Lower leg skin (tissue), 4 donors: ENCODE data around the gene FAM114A2. TPM values are rescaled to one million over a fixed set of nuclear protein-coding genes. Genes with fewer than 3 reads are reported as not detected.

Source experiments
- DNase-seq, 2 donors: peaks; one replicate each; pipeline ENCODE4 v3.0.0-alpha.2; 2019; ENCODE audit warnings: low spot score in 2 of 2
- H3K4me3 ChIP-seq: fragments of 200-600 bp; sonication (generic); 2 replicates; pipeline ENCODE4 v1.5.1; 2017; ENCODE audit warnings: mild to moderate bottlenecking, low read depth; ENCODE audit not compliant: poor library complexity, severe bottlenecking
- CTCF ChIP-seq, 3 donors: fragments of 450-650 bp; IDR thresholded peaks; one replicate each; pipeline ENCODE4 v1.5.1; 2016; ENCODE audit warnings: antibody characterized with exemption in 3 of 3, mild to moderate bottlenecking in 3 of 3, moderate library complexity in 2 of 3
- POLR2A ChIP-seq, 2 donors: fragments of 450-650 bp; IDR thresholded peaks; one replicate each; pipeline ENCODE4 v1.6.1; 2016 to 2017; ENCODE audit warnings: antibody characterized with exemption in 2 of 2, mild to moderate bottlenecking in 1 of 2, moderate library complexity in 1 of 2
- WGBS, 2 donors: methylation state at CpG; one replicate each; pipeline ENCODE4 v1.1.5; 2018; 5-methylcytosine and 5-hydroxymethylcytosine counted together
- intact Hi-C: fragments of 100-400 bp; cut with DNase I; formaldehyde crosslinking; loops from one replicate; pipeline ENCODE4 v1.15.0; 2023; ENCODE audit warnings: low total_unique reads
- total RNA-seq, 4 donors: library from RNA; depleted of rRNA; stranded (reverse); fragments of >200 nt; gene quantifications; one replicate each; pipeline ENCODE4 v1.1.0, GENCODE V29; 2016

FAM114A2 gene
- total RNA-seq, 4 donors from 2014 or later = 7.6 to 25.1 (median 15.6) TPM

GRCh38 chr5:153960269-153961215 is 78.2 kb downstream of the FAM114A2 start:
- no peak for DNase-seq
- intact Hi-C loops = no loop called here
- TF ChIP-seq POLR2A (IDR thresholded peaks at IDR 0.05) (no peak), CTCF (IDR thresholded peaks at IDR 0.05) (no peak)
- 70 to 74% methylated on average over 10 of the region's 10 CpGs for WGBS, 2 donors
- no peak overlapping the region for H3K4me3 ChIP-seq

GRCh38 chr5:153959134-153959957 is 79.4 kb downstream of the FAM114A2 start:
- DNase-seq = peak in 1 of 2 donors; percentile 75
- TF ChIP-seq POLR2A (IDR thresholded peaks at IDR 0.05) (no peak), CTCF (IDR thresholded peaks at IDR 0.05) (no peak)
- 52 to 64% methylated on average over 5 of the region's 5 CpGs for WGBS, 2 donors
- no peak overlapping the region for H3K4me3 ChIP-seq
- intact Hi-C loops = no loop called here

- no peak overlapping the region for H3K4me3 ChIP-seq
- intact Hi-C loops = no loop called here
- DNase-seq = no peak
- no peak for TF ChIP-seq POLR2A (IDR thresholded peaks at IDR 0.05)
- no peak for TF ChIP-seq CTCF (IDR thresholded peaks at IDR 0.05)
- WGBS, 2 donors = 86% methylated on average over 4 of the region's 4 CpGs
These were observed 81.5 kb downstream of the FAM114A2 start for GRCh38 chr5:153957205-153957604.

GRCh38 chr5:153953411-153953810 is 85.3 kb downstream of the FAM114A2 start:
- no peak for TF ChIP-seq POLR2A (IDR thresholded peaks at IDR 0.05)
- TF ChIP-seq CTCF (IDR thresholded peaks at IDR 0.05) = no peak
- intact Hi-C loops = no loop called here
- H3K4me3 ChIP-seq = no peak overlapping the region
- 72 to 81% methylated on average over 3 of the region's 3 CpGs for WGBS, 2 donors
- DNase-seq = no peak

GRCh38 chr5:153952893-153953292 is 85.8 kb downstream of the FAM114A2 start:
- no peak for DNase-seq

More at GRCh38 chr5:153952893-153953292, 85.8 kb downstream of the FAM114A2 start:
- no peak overlapping the region for H3K4me3 ChIP-seq
- 42 to 47% methylated on average over 2 of the region's 2 CpGs for WGBS, 2 donors
- TF ChIP-seq CTCF (IDR thresholded peaks at IDR 0.05) (no peak), POLR2A (IDR thresholded peaks at IDR 0.05) (no peak)
- intact Hi-C loops = no loop called here
